Medulla oblongata (tissue), 1 donor: ENCODE data around the gene CIAO3.

Experiments used
- DNase-seq: peaks from one replicate; pipeline ENCODE4 v3.0.0-alpha.2; 2015; ENCODE audit errors: extremely low spot score

CIAO3 gene

DNA sequence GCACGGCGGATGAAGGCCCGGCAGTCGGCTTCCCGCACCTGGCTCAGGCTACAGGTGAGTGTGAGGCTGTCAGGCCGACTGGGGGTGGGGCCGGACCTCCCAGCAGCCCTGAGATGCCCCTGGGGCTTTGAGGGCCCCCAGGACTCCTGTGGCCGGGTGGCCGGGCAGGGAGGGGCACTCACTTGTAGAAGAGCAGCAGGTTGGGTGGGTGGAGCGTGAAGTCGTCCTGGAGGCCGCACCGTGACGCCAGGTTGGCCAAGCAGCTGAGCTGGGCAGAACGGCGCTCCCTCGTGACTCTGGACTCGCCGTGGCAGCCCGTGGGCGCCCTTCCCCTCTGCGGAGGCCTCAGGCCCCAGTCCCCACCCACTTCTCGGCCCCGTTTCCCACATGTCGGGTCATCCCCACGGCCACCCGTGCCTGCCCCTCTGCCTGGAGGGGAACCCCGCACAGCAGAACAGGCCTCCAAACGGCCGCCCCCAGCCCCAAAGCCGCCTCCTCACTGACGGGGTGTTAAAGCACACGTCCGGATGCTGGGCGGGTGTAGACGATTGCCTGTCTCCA lies 34.5 kb upstream of the CIAO3 start:
- no peak for DNase-seq

DNA sequence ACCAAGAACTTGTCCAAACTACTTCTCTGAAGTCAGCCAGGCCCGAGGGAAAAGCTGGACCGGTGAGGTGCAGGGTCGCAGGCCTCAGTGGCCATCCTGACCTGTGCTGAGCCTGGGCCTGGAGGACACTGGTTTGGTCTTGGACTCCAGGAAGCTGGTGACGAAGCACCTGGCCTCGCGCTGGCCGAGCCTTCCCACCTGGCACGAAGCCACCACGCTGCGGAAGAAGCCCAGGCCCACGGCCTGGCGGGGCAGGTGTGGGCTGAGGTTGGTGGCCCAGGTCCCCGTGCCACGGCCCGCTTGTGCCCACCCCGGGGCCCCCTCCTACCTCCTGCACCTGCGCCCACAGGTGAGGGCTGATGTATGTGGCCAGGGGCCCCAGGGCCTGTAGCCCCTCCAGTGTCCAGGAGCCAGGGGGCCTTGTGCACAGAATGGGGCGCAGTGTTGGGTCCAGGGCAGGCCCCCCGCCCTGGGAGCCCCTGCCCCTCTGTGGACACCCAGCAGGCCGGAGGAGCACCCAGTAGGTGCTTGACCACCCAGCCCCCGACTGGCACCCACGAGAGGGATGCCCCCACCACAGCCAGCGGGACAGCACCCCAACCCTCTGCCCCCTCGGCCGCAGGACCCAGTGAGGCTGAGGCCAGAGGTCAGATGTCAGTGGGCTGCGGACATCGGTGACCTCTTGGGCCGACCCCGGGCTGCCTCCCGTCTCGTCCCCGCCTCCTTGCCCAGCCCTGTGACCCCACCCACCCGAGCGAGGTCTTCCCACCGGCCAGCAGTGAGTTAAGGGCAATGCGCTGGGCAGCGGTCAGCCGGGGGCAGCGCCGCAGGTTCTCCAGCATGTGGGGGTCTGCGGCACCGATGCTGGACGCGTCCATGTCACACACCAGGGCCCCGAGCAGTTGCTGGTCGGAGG lies 33.5 kb upstream of the CIAO3 start:
- no peak for DNase-seq

DNA sequence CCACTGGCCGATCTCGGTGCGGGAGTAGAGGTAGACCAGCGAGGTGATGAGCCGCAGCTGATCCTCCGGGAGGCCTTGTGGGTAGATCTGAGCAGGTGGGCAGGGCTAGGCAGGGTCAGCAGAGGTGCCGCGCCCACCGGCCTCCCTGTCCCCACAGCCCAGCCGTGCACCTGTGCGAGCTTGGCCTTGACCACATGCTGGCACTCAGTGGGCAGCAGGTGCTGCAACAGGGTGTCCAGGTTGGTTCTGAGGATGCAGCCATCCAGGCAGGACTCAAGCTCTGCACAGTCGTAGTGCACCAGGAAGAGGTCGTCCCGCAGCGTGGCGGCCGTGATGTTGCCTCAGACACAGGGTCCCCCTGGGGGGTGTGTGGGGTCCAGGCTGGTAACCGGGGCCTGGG lies 32.2 kb upstream of the CIAO3 start:
- DNase-seq: no peak

DNA sequence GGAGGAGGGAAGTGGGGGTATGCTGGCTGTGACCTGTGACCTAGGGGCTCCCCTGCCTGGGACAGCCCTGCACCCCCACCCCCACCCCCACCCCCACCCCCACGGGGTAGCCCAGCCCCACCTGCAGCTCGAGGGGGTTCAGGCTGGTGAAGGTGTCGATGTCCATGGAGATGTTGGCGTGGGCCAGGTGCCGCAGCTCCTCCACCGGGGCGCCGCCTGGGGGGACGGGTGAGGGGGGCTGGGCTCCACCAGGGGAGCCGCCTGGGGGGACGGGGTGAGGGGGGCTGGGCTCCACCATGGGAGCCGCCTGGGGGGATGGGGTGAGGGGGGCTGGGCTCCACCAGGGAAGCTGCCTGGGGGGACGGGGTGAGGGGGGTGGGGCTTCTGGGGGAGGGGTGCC lies 29.6 kb upstream of the CIAO3 start:
- no peak for DNase-seq

DNA sequence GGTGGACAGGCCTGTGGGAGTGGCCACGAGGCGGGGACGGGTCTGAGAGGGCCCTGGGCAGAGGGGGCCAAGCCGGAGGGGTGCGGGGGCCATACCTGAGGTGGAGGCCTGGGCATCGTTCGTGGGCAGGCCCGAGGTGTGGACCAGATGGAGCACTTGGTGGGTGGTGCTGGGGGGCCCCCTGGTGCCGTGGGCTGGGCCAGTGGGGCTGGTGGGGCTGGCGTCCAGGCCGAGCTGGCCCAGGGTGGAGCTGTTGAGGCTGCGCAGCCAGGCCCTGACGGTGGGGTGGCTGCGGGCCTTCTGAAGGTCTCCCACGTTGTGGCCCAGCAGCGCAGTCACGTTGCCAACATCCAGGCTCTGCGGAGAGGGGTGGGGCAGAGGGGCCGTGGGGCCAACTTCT lies 29.1 kb upstream of the CIAO3 start:
- DNase-seq: no peak

DNA sequence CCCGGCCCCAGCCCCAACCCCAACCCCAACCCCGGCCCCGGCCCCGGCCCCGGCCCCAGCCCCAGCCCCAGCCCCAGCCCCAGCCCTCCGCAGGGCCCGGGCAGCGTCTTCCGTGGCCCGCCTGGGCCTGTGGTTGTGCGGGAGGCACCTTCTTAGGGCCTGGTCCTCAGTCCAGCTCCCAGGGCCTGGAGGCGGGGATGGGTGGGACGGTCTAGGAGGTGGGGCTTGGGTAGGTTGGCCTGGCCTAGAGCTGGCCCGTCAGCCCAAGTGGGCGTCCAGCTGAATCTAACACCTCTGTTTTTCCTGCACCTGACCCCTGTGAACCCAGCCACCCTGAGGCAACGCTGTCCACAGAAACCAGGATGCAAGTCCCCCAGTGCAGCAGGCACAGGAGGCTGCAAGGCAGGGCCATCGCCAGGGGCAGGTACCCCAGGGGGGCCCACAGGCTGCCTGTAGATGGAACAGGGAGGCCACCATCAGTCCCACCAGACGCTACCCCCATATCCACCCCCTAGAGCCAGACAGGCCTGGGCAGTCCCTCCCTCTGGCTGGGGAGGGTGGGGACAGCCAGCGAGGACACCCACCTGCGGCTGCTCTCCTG lies 28.5 kb upstream of the CIAO3 start:
- DNase-seq: no peak

DNA sequence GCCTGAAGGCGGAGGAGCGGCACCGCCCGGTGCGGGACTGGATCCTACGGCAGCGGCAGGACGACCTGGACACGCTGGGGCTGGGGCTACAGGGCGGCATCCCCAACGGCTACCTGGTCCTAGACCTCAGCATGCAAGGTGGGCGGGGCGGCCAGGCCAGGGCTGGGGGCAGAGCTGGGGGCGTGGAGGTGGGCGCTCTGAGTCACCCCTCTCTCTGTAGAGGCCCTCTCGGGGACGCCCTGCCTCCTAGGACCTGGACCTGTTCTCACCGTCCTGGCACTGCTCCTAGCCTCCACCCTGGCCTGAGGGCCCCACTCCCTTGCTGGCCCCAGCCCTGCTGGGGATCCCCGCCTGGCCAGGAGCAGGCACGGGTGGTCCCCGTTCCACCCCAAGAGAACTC lies 27.6 kb upstream of the CIAO3 start:
- no peak for DNase-seq

DNA sequence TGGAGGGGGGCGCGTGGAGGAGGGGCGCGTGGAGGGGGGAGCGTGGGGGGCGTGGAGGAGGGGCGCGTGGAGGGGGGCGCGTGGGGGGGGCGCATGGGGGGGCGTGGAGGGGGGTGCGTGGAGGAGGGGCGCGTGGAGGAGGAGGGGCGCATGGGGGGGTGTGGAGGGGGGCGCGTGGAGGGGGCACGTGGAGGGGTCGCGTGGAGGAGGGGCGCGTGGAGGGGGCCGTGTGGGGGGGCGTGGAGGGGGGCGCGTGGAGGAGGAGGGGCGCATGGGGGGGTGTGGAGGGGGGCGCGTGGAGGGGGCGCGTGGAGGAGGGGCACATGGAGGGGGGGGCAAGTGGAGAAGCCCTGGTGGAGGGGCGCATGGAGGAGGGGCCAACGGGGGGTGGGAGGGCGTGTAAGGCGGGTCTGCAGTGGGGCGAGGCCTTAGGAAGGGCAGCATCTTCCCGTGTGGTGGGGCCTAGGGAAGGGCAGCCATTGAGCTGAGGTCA lies 27.0 kb upstream of the CIAO3 start:
- no peak for DNase-seq

DNA sequence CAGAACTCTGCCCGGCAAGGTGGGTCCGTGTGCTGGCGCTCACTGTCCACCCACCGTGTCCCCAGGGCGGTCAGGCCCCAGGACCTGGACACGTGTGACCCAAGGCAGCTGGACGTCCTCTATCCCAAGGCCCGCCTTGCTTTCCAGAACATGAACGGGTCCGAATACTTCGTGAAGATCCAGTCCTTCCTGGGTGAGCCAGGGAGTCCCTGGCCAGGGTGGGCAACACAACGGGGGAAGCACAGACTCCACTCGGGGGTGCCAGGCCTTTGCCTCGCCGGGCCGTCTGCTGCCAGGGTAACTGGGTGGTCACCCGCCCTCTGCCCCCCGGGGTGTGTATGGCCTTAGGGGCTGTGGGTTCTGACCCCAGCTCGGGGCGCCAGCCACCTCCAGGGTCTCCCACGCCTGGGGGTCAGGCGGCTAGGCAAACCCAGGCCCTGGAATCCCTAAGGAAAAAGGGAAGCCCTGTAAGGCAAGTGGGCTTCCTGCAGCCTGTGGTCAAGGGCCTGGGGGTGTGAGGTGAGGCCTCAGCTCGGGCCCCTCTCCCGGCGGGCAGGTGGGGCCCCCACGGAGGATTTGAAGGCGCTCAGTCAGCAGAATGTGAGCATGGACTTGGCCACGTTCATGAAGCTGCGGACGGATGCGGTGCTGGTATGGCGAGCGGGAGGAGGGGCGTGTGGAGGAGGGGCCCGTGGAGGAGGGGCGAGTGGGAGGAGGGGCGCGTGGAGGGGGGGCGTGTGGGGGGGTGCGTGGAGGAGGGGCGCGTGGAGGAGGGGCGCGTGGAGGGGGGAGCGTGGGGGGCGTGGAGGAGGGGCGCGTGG lies 26.2 kb upstream of the CIAO3 start:
- DNase-seq: no peak

DNA sequence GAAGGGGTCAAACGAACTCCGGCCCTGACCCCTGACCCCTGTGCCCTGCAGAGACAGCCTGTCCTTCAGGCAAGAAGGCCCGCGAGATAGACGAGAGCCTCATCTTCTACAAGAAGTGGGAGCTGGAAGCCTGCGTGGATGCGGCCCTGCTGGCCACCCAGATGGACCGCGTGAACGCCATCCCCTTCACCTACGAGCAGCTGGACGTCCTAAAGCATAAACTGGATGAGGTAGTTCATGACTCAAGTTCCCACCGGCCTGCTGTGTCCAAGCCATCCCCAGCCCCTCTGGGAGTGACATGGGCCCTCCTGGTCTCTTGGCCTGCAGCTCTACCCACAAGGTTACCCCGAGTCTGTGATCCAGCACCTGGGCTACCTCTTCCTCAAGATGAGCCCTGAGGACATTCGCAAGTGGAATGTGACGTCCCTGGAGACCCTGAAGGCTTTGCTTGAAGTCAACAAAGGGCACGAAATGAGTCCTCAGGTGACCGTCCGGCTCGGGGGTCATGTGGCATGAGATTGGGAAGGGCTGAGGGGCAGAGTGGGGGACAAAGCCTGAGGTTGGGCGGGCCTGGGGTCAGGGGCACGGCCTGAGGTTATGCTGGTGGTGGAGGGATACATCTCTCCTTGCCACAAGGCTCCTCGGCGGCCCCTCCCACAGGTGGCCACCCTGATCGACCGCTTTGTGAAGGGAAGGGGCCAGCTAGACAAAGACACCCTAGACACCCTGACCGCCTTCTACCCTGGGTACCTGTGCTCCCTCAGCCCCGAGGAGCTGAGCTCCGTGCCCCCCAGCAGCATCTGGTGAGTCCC lies 25.4 kb upstream of the CIAO3 start:
- no peak for DNase-seq

DNA sequence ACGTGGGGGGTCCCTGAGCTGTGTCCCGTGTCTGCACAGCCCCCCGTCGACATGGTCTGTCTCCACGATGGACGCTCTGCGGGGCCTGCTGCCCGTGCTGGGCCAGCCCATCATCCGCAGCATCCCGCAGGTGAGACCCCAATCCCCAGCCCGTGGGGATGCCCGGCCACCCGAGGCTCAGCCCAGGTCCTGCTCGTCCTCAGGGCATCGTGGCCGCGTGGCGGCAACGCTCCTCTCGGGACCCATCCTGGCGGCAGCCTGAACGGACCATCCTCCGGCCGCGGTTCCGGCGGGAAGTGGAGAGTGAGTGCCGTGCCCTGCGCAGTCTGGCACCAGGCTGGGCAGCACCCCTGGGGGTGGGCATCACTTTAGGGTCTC lies 24.7 kb upstream of the CIAO3 start:
- DNase-seq: no peak

DNA sequence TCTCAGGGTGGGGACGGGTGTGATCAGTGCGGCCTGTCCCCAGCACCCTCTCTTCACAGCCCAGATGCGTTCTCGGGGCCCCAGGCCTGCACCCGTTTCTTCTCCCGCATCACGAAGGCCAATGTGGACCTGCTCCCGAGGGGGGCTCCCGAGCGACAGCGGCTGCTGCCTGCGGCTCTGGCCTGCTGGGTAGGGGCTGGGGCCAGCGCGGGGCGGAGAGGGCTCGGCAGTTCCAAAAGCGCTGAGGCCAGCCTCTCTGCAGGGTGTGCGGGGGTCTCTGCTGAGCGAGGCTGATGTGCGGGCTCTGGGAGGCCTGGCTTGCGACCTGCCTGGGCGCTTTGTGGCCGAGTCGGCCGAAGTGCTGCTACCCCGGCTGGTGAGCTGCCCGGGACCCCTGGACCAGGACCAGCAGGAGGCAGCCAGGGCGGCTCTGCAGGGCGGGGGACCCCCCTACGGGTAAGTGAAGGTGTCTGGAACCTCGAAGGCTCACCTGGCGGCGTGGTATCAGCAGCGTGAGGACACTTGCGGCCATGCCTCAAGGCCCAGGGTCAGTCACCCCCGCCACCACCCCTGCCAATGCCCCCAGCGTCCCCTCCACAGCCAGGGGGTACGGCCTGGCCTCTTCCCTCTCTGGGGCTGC lies 24.2 kb upstream of the CIAO3 start:
- DNase-seq: no peak

DNA sequence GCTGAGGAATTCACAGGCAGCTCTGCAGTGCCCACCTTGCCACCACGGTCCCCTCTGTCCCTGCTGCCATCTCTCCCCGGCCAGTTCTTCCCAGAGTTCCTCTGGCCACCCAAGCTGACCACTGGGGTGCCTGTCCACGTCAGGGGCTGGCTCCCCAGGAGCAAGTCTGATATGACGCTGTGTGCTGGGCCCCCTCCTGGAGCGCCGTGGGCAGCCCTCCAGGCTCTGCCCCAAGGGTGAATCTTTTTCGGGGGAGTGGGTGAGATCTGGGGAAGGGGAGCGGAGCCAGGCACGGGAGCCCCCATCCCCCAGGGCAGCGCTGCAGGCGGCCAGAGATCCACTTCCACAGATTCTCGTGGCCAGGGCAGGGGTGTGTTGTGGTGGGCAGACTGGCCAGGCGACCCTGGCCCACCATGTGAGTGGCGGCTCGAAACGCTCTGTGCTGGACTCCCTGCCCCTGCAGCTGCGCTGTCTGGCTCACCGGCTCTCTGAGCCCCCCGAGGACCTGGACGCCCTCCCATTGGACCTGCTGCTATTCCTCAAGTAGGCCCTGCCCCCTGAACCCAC lies 23.5 kb upstream of the CIAO3 start:
- DNase-seq: no peak

DNA sequence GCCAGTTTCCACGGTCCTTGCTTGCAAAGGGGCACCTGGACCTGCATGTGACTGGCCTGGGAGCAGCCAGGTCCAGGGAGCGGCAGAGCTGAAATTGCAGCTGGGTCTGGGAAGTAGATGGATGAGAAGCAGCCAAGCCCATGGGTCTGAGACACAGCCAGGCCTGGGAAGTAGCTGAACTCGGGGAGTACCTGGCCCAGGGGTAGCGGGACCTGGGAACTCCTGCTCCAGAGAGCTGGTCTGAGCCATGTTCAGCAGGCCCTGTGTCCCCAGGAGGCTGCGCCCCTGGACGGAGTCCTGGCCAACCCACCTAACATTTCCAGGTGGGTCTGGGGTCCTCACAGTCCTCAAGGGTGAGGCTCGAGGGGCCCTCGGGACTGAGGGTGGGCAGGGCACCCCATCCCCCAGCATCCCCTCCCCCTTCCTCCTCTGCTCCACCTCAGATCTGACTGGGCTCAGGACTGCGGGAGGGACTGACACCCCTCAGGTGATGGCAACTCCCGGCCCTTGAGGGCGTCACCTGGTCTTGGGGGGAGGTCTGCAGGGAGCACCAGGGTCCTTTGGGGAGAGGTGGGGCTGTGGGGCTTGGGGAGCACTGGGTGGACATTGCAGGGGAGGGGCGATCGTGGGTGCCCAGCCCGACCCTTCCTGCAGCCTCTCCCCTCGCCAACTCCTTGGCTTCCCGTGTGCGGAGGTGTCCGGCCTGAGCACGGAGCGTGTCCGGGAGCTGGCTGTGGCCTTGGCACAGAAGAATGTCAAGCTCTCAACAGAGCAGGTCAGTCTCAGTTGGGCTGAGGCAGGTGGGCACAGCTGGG lies 22.8 kb upstream of the CIAO3 start:
- DNase-seq: no peak

DNA sequence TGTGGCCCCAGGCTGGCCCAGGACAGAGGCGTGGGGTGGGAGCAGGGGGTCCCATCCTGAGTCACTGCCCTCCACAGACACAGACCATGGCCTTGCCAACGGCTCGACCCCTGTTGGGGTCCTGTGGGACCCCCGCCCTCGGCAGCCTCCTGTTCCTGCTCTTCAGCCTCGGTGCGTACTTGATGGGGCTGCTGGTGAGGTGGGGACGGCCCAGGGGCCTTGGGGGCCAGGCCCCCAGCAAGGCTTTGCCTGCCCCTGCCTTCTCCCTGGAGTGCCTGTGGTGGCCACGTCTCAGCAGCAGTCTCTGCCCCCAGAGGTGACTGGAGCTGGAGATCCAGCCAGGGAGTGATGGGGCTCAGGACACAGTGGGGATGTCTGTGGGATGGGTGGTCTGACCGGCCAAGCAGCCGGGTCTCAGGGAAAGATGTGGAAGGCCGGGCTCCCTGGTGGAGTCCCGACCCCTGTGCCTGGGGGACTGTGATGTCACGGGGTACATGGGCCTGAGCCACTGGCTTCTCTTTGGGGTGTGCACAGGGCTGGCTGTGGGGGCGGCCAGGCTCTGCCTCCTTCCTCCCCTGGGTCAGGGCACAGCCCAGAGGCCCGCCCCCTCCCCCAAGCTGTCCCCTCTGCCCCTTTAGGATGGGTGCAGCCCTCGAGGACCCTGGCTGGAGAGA lies 21.9 kb upstream of the CIAO3 start:
- DNase-seq: no peak

DNA sequence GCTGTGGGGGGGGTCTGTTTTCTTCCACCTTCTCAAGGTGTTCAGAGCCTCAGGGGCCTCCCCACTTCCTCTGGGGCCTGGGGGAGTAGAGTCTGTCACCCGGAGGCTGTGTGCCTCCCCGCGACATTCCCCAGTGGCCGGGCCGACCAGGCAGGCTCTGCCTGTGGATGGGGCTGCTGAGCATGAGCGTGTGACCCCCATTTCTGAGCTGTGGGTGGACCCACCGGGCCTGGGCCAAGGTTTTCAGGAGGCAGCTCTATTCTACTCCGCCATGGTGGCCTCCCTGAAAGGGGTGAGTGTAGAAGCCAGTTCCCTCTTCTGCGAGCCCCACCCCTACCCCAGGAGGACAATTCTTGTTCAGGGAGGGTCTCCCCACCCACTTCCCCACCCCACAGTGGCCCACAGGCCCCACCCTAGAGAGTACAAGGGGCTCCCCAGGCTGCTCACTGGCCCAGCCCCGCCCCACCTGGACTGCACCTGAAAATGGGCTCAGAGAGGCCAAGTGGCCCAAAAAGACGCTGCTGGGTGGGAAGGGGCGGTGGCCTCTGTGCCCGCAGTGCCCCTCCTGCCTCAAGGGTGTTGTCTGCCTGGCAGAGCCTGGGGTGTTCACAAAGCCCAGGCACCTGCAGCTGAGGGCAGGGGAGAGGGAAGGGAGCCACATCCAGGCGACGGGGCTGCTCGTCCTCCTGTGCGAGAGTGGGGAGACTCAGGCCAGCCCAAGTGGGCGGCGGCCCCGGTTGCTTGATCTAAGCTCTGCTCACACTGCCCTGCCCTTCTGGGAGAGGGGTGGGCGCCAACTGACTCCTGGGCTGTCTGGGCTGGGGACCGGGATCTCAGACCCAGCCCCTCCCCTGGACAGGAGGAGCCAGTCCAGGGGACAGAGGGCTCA lies 21.1 kb upstream of the CIAO3 start:
- DNase-seq: no peak

DNA sequence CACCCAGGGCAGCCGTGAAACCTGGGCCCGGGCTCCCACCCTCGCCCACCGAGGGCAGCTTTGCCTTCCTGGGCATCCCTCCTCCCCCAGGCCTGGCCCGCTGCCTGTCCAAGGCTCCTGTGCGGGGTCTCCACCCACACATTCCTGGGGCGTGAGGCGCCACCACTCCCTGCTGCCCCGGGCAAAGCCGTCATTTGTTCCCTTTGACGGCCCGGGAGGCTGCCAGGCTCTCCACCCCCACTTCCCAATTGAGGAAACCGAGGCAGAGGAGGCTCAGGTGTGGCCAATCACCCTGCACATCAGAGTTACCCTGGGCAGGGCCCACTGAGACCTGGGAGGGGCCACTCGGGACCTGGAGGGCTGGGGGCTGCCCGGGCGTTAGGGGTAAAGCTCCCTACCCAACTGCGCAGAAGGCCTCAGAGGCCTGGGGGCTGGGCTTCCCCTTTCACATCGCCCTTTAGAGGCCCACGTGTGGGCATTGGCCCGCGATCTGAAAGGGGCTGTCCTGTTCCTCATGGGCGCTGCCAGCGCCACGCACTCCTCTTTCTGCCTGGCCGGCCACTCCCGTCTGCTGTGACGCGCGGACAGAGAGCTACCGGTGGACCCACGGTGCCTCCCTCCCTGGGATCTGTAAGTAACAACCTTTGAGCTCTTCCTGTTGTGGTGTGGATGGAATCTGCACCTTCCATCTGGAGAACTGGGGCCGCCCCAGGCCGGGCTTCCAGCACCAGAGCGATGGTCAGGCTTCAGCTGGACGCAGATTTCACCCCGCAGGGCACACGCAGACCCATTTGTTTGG lies 19.9 kb upstream of the CIAO3 start, which contains the start of gene MSLN:
Gene MSLN (plus strand): TSS at position 190 of the 799 bp plus-strand sequence. CDS start 1,947 bp downstream, outside the sequence.
- no peak for DNase-seq
